Urinary bladder (tissue), 4 donors: ENCODE measurements around the gene NT5E. TPM values are rescaled to one million over a fixed set of nuclear protein-coding genes. Genes with fewer than 3 reads are reported as not detected.

ENCODE experiments used
- DNase-seq: peaks from one replicate; pipeline ENCODE4 v3.0.0-alpha.2; 2015; ENCODE audit errors: extremely low spot score
- H3K27ac ChIP-seq: one replicate; pipeline ENCODE4 v1.5.1; 2013; ENCODE audit warnings: low read depth, mild to moderate bottlenecking, moderate library complexity
- H3K36me3 ChIP-seq: one replicate; pipeline ENCODE4 v1.6.1; 2013; ENCODE audit warnings: mild to moderate bottlenecking, moderate library complexity; ENCODE audit not compliant: insufficient read depth
- H3K4me1 ChIP-seq: one replicate; pipeline ENCODE4 v1.6.1; 2013; ENCODE audit warnings: mild to moderate bottlenecking, moderate library complexity; ENCODE audit not compliant: insufficient read depth
- H3K4me3 ChIP-seq: one replicate; pipeline ENCODE4 v1.5.1; 2013; ENCODE audit warnings: low read depth, low read length
- WGBS: extraction: QIAGEN DNeasy Blood & Tissue Kit; methylation state at CpG from one replicate; pipeline ENCODE4 v1.1.7; 2013; 5-methylcytosine and 5-hydroxymethylcytosine counted together
- polyA plus RNA-seq: library from polyadenylated mRNA; stranded (reverse); fragments of 200-250 nt; gene quantifications from one replicate; pipeline ENCODE4 v1.2.3, GENCODE V29; 2013
- total RNA-seq: library from RNA; depleted of rRNA; stranded (reverse); fragments of >200 nt; gene quantifications from one replicate; pipeline ENCODE4 v1.2.3, GENCODE V29; 2014
- donor health status: healthy with polysubstance abuse.
- donor health status: healthy.

The NT5E gene
- total and polyA plus RNA-seq, 2 donors, result 17.5 to 36.9 TPM

- no peak for DNase-seq
- no peak overlapping the region for H3K27ac ChIP-seq
- no peaks in the 10 kb centered on the region for H3K4me1 ChIP-seq
- H3K4me3 ChIP-seq, result no peak overlapping the region
- no peaks in the 10 kb centered on the region for H3K36me3 ChIP-seq
Measured at GRCh38 chr6:85412911-85413430, 36.9 kb upstream of the NT5E start.

GRCh38 chr6:85416049-85416448 is 33.8 kb upstream of the NT5E start:
- WGBS, result 60% methylated on average over 1 of the region's 1 CpG
- no peaks in the 10 kb centered on the region for H3K4me1 ChIP-seq
- no peak overlapping the region for H3K4me3 ChIP-seq
- no peak for DNase-seq
- H3K27ac ChIP-seq, result no peak overlapping the region
- H3K36me3 ChIP-seq, result no peaks in the 10 kb centered on the region

- 82% methylated on average over 2 of the region's 2 CpGs for WGBS
- no peak overlapping the region for H3K27ac ChIP-seq
- H3K4me3 ChIP-seq, result no peak overlapping the region
- H3K36me3 ChIP-seq, result no peaks in the 10 kb centered on the region
- DNase-seq, result no peak
- H3K4me1 ChIP-seq, result no peaks in the 10 kb centered on the region
Measured at GRCh38 chr6:85416766-85417165, 33.1 kb upstream of the NT5E start.

DNA sequence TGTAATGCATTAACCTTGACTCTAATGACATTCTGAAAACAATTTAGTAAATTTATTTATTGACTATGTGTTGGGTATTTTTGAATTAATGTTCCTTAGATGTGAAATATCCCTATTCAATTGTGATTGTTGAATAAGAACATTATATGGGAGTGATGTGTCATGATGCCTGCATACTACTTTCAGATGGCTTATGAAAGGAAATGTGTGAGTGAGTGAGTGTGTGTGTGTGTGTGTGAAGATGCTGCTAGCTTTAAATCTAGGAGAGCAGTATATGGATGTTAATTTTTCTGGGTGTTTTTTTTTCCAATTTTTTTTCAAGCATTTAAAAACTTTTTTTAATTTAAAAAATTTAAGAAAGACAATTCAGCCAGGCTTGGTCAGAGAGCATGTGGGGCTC is 32.5 kb upstream of the NT5E start:
- Histone ChIP-seq H3K4me1 (no peaks in the 10 kb centered on the region), H3K27ac (no peak overlapping the region), H3K4me3 (no peak overlapping the region), H3K36me3 (no peaks in the 10 kb centered on the region)
- no peak for DNase-seq

DNA sequence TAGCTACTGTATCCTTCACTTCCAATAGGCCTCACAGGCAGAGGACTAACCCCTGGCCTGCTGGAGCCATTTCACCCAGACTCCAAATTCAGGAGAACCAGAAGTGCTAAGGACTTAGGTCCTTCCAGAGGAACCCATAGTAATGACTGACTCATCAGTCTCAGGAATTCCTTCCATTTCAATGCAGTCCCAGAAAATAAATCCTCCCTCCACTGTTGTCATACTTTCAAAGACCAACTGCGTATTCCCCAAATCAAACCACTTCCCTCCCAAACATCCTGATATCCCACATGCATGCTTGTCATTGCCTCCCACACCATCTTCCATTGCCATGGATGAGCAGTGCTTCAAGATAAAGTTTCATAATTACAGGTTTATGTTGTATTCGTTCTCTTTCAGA is 31.8 kb upstream of the NT5E start:
- Histone ChIP-seq H3K27ac (no peak overlapping the region), H3K4me1 (no peaks in the 10 kb centered on the region)
- no peak for DNase-seq

DNA sequence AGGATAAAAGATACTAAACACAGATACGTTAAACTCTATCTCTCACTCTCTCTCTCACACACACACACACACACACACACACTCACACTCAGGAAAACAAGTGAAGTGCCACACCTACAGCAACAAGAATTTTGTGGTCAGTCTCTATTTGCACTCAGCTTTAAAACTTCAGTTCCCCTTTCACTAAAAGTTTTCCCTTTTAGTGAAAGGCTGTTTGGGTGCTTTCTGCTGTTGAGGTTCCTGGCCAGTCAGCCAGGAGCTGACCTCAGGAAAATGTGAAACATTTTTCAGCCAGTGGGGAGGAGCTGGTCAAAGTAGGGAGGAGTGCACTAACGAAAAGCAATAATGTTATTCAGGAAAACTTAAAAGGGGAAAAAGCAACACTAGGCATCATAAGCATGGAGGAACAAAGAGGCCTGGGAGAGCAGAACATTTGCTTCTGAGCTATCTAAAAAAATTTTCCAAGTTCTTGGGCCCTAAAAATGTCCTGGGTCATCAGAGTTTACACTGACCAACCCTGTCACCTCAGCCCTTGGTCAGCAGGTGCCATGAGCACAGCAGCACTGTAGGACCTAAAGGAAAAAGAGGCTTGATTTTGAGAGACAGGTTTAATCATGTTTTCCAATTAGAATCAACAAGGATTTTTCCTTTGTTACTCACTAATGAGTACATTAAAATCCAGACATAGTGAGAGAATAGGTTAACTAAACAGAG is 30.7 kb upstream of the NT5E start:
- H3K27ac ChIP-seq, result no peak overlapping the region
- no peaks in the 10 kb centered on the region for H3K36me3 ChIP-seq
- no peak overlapping the region for H3K4me3 ChIP-seq
- 45% methylated on average over 2 of the region's 2 CpGs for WGBS
- no peak for DNase-seq
- no peaks in the 10 kb centered on the region for H3K4me1 ChIP-seq

More for the DNA sequence above, 31.8 kb upstream of the NT5E start:
- Histone ChIP-seq H3K4me3 (no peak overlapping the region), H3K36me3 (no peaks in the 10 kb centered on the region)
- WGBS, result 86% methylated on average over 2 of the region's 2 CpGs

GRCh38 chr6:85420551-85420950 is 29.3 kb upstream of the NT5E start:
- no peak for DNase-seq
- Histone ChIP-seq H3K27ac (no peak overlapping the region), H3K4me1 (no peaks in the 10 kb centered on the region), H3K36me3 (no peaks in the 10 kb centered on the region), H3K4me3 (no peak overlapping the region)
- WGBS, result 93% methylated on average over 1 of the region's 1 CpG

DNA sequence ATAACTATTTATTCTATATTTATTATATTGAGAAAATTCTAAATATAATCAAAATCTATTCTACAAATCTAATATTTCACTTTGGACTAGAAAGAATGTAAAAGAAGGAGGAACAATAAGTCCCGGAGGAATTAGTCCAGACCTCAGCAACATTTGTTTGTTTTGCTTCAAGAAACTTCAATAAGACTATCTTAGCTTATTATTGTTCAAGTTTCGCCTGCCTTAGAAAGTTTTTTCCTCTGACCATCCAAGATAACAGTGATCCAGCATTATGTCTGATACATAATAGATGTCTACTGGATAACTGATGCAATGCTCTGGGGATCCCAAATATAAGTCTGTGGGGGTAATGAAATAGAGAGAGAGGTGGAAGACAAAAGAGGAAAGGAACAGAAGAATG is 28.7 kb upstream of the NT5E start:
- no peak overlapping the region for H3K4me3 ChIP-seq
- WGBS, result 78% methylated on average over 2 of the region's 2 CpGs
- H3K27ac ChIP-seq, result no peak overlapping the region
- no peak for DNase-seq
- H3K4me1 ChIP-seq, result no peaks in the 10 kb centered on the region
- H3K36me3 ChIP-seq, result no peaks in the 10 kb centered on the region

GRCh38 chr6:85421972-85422371 is 27.9 kb upstream of the NT5E start:
- WGBS, result 78% methylated on average over 2 of the region's 2 CpGs
- no peak overlapping the region for H3K27ac ChIP-seq
- DNase-seq, result no peak

DNA sequence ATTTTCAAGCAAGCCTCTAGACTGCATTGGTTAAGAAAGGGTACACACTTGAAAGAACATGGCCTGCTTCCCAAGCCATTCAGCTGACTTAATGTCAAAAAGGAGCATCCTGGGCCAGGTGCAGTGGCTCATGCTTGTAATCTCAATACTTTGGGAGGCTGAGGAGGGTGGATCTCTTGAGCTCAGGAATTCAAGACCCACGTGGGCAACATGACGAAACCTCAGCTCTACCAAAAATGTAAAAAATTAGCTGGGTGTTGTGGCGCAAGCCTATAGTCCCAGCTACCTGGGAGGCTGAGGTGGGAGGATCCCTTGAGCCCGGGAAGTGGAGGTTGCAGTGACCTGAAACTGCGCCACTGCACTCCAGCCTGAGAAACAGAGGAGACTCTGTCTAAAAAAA is 26.9 kb upstream of the NT5E start:
- DNase-seq, result no peak
- no peak overlapping the region for H3K4me3 ChIP-seq
- 89% methylated on average over 5 of the region's 5 CpGs for WGBS
- no peaks in the 10 kb centered on the region for H3K4me1 ChIP-seq
- no peaks in the 10 kb centered on the region for H3K36me3 ChIP-seq
- no peak overlapping the region for H3K27ac ChIP-seq

More at GRCh38 chr6:85421972-85422371, 27.9 kb upstream of the NT5E start:
- no peaks in the 10 kb centered on the region for H3K36me3 ChIP-seq
- H3K4me3 ChIP-seq, result no peak overlapping the region
- no peaks in the 10 kb centered on the region for H3K4me1 ChIP-seq

DNA sequence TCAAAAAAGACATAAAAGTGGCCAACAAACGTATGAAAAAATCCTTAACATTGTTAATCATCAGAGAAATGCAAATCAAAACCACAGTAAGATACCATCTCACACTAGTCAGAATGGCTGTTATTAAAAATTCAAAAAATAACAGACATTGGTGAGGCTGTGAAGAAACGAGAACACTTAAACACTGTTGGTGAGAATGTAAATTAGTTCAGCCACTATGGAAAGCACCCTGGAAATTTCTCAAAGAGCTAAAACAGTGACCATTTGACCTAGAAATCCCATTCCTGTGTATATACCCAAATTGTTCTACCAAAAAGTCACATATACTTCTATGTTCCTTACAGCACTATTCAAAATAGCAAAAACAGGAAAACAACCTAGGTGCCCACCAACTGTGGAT is 24.9 kb upstream of the NT5E start:
- DNase-seq, result no peak
- no peak overlapping the region for H3K27ac ChIP-seq
- H3K36me3 ChIP-seq, result no peaks in the 10 kb centered on the region
- no peaks in the 10 kb centered on the region for H3K4me1 ChIP-seq
- no peak overlapping the region for H3K4me3 ChIP-seq
- WGBS, result 79% methylated on average over 2 of the region's 2 CpGs

DNA sequence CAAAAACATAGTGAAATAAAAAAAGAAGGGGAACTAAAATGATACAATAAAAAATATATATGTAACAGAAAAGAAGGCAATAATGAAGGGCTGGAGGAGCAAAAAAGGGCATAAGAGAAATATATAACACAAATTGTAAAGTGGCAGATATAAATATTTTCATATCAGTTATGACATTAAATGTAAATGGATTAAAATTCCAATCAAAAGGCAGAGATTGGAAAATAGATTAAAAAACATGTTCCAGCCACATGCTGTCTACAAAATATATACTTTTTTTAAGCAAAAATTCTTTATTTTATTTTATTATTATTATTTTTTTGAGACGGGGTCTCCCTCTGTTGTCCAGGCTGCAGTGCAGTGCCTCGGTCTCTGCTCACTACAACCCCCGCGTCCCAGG is 23.9 kb upstream of the NT5E start:
- Histone ChIP-seq H3K4me1 (no peaks in the 10 kb centered on the region), H3K4me3 (no peak overlapping the region), H3K27ac (no peak overlapping the region), H3K36me3 (no peaks in the 10 kb centered on the region)
- DNase-seq, result no peak
- 99% methylated on average over 4 of the region's 4 CpGs for whole genome bisulfite sequencing

- Histone ChIP-seq H3K4me3 (no peak overlapping the region), H3K4me1 (no peaks in the 10 kb centered on the region), H3K36me3 (no peaks in the 10 kb centered on the region), H3K27ac (no peak overlapping the region)
- 62% methylated on average over 1 of the region's 1 CpG for WGBS
- no peak for DNase-seq
Measured at GRCh38 chr6:85428486-85428885, 21.4 kb upstream of the NT5E start.

DNA sequence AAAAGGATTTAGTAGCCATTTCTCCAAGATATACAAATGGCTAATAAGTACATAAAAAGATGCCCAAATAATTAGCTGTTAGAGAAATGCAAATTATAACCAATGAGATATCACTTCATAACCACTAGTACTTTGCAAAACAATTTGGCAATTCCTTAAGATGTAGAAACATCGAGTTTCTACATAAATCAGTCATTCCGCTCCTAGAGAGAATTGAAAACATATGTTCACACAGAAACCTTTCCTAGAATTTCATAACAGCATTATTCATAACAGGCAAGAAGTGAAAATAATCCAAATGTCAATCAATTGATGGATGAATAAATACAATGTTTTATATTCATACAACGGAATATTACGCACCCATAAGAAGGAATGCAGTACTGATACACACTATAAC is 20.5 kb upstream of the NT5E start:
- DNase-seq, result no peak

DNA sequence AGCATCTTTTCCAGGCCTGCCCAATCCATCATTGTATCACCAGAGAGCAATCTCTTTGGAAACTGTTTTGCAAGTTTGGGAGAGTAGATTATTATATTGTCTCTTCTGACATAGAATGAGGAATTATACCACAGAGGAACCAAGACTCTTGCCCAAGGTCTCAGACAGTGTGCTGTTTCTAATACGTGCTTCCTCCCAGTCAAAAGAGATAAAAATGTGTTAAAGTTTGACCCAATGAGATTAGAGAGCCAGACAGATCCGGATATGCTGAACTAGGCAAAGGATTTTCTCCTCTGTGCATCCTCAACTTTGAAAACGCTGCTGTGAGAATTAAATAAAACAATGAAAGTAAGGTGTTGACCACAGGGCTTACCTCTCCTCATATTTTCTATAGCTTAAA is 18.6 kb upstream of the NT5E start:
- WGBS, result 52% methylated on average over 3 of the region's 3 CpGs
- H3K4me1 ChIP-seq, result no peaks in the 10 kb centered on the region
- no peaks in the 10 kb centered on the region for H3K36me3 ChIP-seq
- H3K4me3 ChIP-seq, result no peak overlapping the region
- no peak overlapping the region for H3K27ac ChIP-seq
- DNase-seq, result no peak

More for the DNA sequence above, 20.5 kb upstream of the NT5E start:
- 89% methylated on average over 4 of the region's 4 CpGs for WGBS
- H3K36me3 ChIP-seq, result no peaks in the 10 kb centered on the region
- no peaks in the 10 kb centered on the region for H3K4me1 ChIP-seq
- no peak overlapping the region for H3K27ac ChIP-seq
- H3K4me3 ChIP-seq, result no peak overlapping the region
